Measurements from ENCODE around the gene CASKIN2. TPM values are rescaled to one million over a fixed set of nuclear protein-coding genes. Genes with fewer than 3 reads are reported as not detected.

The CASKIN2 gene, protein sequence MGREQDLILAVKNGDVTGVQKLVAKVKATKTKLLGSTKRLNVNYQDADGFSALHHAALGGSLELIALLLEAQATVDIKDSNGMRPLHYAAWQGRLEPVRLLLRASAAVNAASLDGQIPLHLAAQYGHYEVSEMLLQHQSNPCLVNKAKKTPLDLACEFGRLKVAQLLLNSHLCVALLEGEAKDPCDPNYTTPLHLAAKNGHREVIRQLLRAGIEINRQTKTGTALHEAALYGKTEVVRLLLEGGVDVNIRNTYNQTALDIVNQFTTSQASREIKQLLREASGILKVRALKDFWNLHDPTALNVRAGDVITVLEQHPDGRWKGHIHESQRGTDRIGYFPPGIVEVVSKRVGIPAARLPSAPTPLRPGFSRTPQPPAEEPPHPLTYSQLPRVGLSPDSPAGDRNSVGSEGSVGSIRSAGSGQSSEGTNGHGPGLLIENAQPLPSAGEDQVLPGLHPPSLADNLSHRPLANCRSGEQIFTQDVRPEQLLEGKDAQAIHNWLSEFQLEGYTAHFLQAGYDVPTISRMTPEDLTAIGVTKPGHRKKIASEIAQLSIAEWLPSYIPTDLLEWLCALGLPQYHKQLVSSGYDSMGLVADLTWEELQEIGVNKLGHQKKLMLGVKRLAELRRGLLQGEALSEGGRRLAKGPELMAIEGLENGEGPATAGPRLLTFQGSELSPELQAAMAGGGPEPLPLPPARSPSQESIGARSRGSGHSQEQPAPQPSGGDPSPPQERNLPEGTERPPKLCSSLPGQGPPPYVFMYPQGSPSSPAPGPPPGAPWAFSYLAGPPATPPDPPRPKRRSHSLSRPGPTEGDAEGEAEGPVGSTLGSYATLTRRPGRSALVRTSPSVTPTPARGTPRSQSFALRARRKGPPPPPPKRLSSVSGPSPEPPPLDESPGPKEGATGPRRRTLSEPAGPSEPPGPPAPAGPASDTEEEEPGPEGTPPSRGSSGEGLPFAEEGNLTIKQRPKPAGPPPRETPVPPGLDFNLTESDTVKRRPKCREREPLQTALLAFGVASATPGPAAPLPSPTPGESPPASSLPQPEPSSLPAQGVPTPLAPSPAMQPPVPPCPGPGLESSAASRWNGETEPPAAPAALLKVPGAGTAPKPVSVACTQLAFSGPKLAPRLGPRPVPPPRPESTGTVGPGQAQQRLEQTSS (N-terminal part only)
- under 1 TPM in 1 of 6 donors, not detected in 5; 0.29 TPM for polyA plus RNA-seq (ENCODE audit: low read depth in 6 of 6)

- Mint-ChIP-seq H3K27me3 (no peaks in the 10 kb centered on the region), H3K9me3 (no peaks in the 10 kb centered on the region), H3K4me1 (peaks cover 15 to 21% (median 21%) of the 10 kb centered on the region in 3 donors), H3K4me3 (peak within 1 kb of the TSS; percentile 77 to 90 (median 85)), H3K36me3 (no peaks in the 10 kb centered on the region), H3K27ac (peak within 1 kb of the TSS in 2 of 6 donors; percentile 19 to 79)
- peak; percentile 75 for DNase-seq
- peak; percentile 63 to 66 for ATAC-seq (ENCODE audit: low read depth in 2 of 2)
These were observed at the start of gene CASKIN2 for GRCh38 chr17:75515496-75516254. TSS of gene CASKIN2 (minus strand) at chr17:75515537. CDS start at chr17:75513804, 1,733 bp downstream.

DNA sequence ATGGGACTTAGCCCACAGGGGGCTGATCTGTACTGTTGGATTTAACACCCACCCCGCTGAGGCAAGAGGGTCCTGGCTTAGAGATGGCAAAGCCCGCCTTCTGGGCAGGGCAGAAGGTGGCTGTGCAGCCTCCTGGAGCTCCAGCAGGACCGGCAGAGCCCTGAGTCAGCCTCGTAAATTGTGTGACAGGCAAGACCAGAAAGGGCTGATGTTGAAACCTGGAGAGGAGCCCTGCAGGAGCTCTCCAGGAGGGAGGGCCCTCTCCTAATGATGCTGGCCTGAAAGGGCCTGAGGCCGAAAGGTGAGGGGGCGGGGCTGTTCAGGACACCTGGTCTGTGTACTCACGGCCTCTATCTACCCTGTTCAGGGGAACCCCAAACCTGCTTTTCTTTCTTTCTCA lies 49.7 kb upstream of the CASKIN2 start:
- Mint-ChIP-seq H3K4me1 (peaks cover 14 to 18% (median 17%) of the 10 kb centered on the region in 3 donors), H3K9me3 (no peaks in the 10 kb centered on the region), H3K4me3 (no peak overlapping the region), H3K27me3 (no peaks in the 10 kb centered on the region), H3K27ac (no peak overlapping the region), H3K36me3 (no peaks in the 10 kb centered on the region)
- ATAC-seq (ENCODE audit: low read depth in 2 of 2) (no peak), DNase-seq (no peak)

- peaks cover 14 to 18% (median 17%) of the 10 kb centered on the region in 3 donors for H3K4me1 Mint-ChIP-seq
- ATAC-seq (ENCODE audit: low read depth in 2 of 2), result no peak
- H3K4me3 Mint-ChIP-seq, result no peak overlapping the region
- H3K9me3 Mint-ChIP-seq, result no peaks in the 10 kb centered on the region
- DNase-seq, result no peak
- no peaks in the 10 kb centered on the region for H3K36me3 Mint-ChIP-seq
- no peaks in the 10 kb centered on the region for H3K27me3 Mint-ChIP-seq
- peak overlapping the region in 1 of 6 donors; percentile 41 for H3K27ac Mint-ChIP-seq
These were observed 48.9 kb upstream of the CASKIN2 start for GRCh38 chr17:75564195-75564594.

DNA sequence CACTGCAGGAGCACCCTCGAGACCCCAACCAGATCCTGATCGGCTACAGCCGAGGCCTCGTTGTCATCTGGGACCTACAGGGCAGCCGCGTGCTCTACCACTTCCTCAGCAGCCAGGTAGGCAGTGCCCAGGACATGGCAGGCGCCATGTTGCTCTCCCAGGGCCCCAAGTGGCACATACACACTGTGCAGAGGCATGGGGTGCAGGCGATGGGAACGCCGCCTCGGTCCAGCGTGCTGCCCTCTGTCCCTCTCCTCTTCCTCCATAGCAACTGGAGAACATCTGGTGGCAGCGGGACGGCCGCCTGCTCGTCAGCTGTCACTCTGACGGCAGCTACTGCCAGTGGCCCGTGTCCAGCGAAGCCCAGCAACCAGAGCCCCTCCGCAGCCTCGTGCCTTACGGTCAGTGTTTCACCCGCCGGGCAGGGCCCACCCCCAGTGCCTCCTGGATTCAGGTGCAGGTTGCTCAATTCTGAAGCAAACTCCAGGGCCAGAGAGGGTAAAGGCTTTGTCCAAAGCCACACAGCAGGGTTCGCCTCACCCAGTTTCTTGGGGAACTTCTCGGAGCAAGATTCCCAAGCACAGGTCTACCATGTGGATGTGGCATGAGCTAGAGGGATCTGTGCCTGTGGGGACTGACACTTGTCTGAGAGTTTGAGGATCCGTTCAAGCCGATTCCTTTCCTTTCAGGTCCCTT lies 47.9 kb upstream of the CASKIN2 start:
- Mint-ChIP-seq H3K4me3 (no peak overlapping the region), H3K36me3 (no peaks in the 10 kb centered on the region), H3K27ac (no peak overlapping the region), H3K4me1 (peaks cover 14 to 18% (median 17%) of the 10 kb centered on the region in 3 donors), H3K9me3 (no peaks in the 10 kb centered on the region), H3K27me3 (no peaks in the 10 kb centered on the region)
- ATAC-seq (ENCODE audit: low read depth in 2 of 2) (no peak), DNase-seq (no peak)

DNA sequence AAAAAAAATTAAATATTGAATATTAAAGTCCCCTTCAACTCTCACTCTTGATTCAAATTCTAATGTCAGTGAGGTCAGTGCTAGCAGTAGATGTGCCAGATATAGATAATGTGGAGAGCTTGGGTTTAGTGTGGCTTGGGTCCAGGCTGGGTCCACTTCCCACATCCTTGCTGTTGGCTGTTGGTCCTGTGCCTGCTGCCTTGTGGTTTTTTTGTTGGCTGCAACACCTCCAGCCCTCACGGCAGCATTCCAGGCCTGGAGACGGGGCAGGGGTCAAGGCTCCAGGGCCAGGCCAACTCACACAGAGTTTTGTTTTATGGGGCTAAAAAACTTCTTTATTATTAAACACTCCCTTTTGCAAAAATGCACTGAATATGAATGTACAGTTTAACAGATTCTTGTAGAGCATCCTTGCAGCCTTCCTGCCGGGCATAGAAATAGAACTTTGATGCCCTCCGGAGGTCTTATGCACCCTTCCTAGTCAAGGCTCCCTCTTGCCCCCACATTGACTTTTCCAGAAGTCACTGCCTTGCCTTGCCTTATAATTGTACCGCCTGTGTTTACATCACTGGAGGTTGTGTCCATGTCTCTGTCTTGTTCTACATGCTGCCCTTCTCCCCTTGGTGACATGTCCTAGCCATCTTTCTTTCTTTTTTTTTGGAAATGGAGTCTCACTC lies 46.7 kb upstream of the CASKIN2 start:
- H3K9me3 Mint-ChIP-seq, result no peaks in the 10 kb centered on the region
- no peaks in the 10 kb centered on the region for H3K27me3 Mint-ChIP-seq
- peaks cover 14 to 16% (median 14%) of the 10 kb centered on the region in 3 donors for H3K4me1 Mint-ChIP-seq
- ATAC-seq (ENCODE audit: low read depth in 2 of 2) (no peak), DNase-seq (no peak)
- no peak overlapping the region for H3K4me3 Mint-ChIP-seq
- no peaks in the 10 kb centered on the region for H3K36me3 Mint-ChIP-seq
- peak overlapping the region in 1 of 6 donors; percentile 84 for H3K27ac Mint-ChIP-seq

GRCh38 chr17:75559958-75560533 lies 44.7 kb upstream of the CASKIN2 start:
- Mint-ChIP-seq H3K4me1 (no peaks in the 10 kb centered on the region), H3K4me3 (no peak overlapping the region), H3K36me3 (no peaks in the 10 kb centered on the region), H3K27ac (no peak overlapping the region), H3K27me3 (no peaks in the 10 kb centered on the region), H3K9me3 (no peaks in the 10 kb centered on the region)
- DNase-seq (no peak), ATAC-seq (ENCODE audit: low read depth in 2 of 2) (no peak)

DNA sequence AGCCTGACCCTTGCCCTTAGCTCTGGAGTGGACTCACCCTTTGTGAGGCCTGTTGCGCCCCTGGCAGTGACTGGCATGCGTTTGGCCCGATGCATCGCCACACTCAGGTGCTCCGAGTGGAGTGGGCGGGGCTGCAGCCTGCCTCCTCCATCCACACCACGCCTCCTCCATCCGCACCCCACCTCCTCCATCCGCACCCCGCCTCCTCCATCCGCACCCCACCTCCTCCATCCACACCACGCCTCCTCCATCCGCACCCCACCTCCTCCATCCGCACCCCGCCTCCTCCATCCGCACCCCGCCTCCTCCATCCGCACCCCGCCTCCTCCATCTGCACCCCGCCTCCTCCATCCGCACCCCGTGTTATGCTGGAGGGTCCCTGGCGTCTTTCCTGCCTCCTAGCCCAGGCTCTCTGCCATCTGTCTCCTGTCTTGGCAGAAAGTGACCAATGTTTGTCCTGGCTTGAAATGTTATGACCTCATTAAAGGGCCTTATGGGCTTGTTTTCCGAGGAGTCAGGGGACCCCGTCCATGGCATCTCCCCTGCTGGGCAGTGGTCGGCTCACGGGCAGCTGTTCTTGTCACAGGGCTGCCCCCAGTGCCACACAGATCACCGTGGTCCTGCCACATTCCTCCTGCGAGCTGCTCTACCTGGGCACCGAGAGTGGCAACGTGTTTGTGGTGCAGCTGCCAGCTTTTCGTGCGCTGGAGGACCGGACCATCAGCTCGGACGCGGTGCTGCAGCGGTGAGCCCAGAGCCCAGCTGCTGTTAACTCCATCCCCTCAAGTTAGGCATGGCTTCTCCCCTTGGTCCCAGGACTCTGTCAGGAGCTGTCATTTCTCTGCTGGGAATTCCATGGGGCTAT lies 43.6 kb upstream of the CASKIN2 start:
- Mint-ChIP-seq H3K4me3 (no peak overlapping the region), H3K9me3 (no peaks in the 10 kb centered on the region), H3K27ac (peak overlapping the region in 1 of 6 donors; percentile 32), H3K36me3 (no peaks in the 10 kb centered on the region), H3K27me3 (no peaks in the 10 kb centered on the region), H3K4me1 (no peaks in the 10 kb centered on the region)
- ATAC-seq (ENCODE audit: low read depth in 2 of 2) (no peak), DNase-seq (no peak)

DNA sequence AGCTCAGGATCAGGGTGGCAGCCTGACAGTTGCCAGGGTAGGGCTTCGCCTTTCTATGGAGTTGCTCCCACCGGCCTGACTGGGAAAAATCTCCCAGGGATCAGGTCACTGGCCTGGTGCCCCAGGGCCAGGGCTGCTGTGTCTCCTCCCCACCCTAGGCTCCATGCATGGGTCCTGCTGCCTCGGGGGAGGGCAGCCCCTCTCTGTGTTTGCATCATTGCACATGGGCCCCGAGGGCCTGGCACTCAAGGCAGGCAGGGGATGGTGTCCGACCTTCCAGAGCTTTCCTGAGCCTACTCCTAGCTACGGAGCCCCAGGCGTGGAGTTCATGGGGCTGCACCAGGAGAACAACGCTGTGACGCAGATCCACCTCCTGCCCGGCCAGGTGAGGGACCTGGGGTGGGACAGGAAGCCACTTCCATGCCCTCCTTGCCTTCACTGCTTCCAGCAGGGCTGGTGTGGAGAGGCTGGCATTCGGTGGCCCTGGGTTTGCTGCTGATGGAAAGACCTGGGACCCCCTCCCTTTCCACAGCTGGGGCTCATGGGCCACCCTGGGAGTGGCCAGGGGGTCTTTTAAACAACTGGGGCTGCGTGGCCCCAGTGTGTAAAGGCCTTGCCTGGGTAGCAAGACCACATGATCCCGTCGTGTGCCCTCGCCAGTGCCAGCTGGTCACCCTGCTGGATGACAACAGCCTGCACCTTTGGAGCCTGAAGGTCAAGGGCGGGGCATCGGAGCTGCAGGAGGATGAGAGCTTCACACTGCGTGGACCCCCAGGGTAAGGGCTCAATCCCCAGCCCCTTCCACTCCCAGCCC lies 42.7 kb upstream of the CASKIN2 start:
- Mint-ChIP-seq H3K4me3 (no peak overlapping the region), H3K27ac (no peak overlapping the region), H3K9me3 (no peaks in the 10 kb centered on the region), H3K4me1 (no peaks in the 10 kb centered on the region), H3K27me3 (no peaks in the 10 kb centered on the region), H3K36me3 (no peaks in the 10 kb centered on the region)
- DNase-seq, result no peak
- no peak for ATAC-seq (ENCODE audit: low read depth in 2 of 2)

GRCh38 chr17:75557075-75557851 lies 41.9 kb upstream of the CASKIN2 start:
- no peak for ATAC-seq (ENCODE audit: low read depth in 2 of 2)
- no peak for DNase-seq
- Mint-ChIP-seq H3K4me1 (no peaks in the 10 kb centered on the region), H3K27me3 (no peaks in the 10 kb centered on the region), H3K9me3 (no peaks in the 10 kb centered on the region), H3K36me3 (no peaks in the 10 kb centered on the region), H3K27ac (no peak overlapping the region), H3K4me3 (no peak overlapping the region)

DNA sequence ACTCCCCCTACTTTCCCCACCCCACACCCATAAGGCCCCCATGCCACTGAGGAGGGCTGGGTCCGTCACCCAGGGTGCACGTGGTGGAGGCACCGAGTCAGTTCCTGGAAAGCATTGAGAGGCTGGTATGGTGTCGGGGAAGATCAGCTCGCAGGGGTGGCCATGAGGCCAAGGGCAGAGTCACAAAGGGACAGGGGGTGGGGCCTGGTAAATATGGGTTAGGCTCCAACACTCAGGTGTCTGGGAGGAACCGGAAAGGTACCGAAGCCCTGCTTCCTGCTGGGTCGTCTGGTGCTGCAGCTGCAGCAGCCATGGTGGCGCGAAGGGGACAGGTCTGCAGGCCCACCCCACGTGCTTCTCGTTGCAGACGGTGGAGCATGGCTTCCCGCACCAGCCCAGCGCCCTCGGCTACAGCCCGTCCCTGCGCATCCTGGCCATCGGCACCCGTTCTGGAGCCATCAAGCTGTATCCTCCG lies 40.4 kb upstream of the CASKIN2 start:
- ATAC-seq (ENCODE audit: low read depth in 2 of 2), result no peak
- H3K27ac Mint-ChIP-seq, result no peak overlapping the region
- H3K4me3 Mint-ChIP-seq, result no peak overlapping the region
- no peaks in the 10 kb centered on the region for H3K4me1 Mint-ChIP-seq
- no peak for DNase-seq
- no peaks in the 10 kb centered on the region for H3K36me3 Mint-ChIP-seq
- no peaks in the 10 kb centered on the region for H3K27me3 Mint-ChIP-seq
- H3K9me3 Mint-ChIP-seq, result no peaks in the 10 kb centered on the region

All from naive B cell (primary cell).